GM21367 (cell line): Measurements from ENCODE around the gene KCNK5.

Experiments used
- ATAC-seq: cut with Tn5 transposase; IDR thresholded peaks from one replicate; pipeline ENCODE4 v1.9.1; 2021; ENCODE audit not compliant: unreplicated experiment

KCNK5 gene

GRCh38 chr6:39178235-39178634, 51.0 kb downstream of the KCNK5 start:
- no peak for ATAC-seq

- ATAC-seq = no peak
Observed at GRCh38 chr6:39177130-39177529, 52.1 kb downstream of the KCNK5 start.

GRCh38 chr6:39173270-39173669, 56.0 kb downstream of the KCNK5 start:
- no peak for ATAC-seq

GRCh38 chr6:39172377-39172757, 56.9 kb downstream of the KCNK5 start:
- ATAC-seq = no peak

- no peak for ATAC-seq
Observed at GRCh38 chr6:39171489-39172376, 57.5 kb downstream of the KCNK5 start.

GRCh38 chr6:39170860-39171259, 58.4 kb downstream of the KCNK5 start:
- no peak for ATAC-seq

GRCh38 chr6:39170389-39170788, 58.9 kb downstream of the KCNK5 start:
- no peak for ATAC-seq

GRCh38 chr6:39169448-39170344, 59.6 kb downstream of the KCNK5 start:
- no peak for ATAC-seq

- no peak for ATAC-seq
Observed at GRCh38 chr6:39167866-39168625, 61.2 kb downstream of the KCNK5 start.

GRCh38 chr6:39167321-39167720, 62.0 kb downstream of the KCNK5 start:
- no peak for ATAC-seq

GRCh38 chr6:39166912-39167290, 62.4 kb downstream of the KCNK5 start:
- no peak for ATAC-seq

- ATAC-seq = no peak
Observed at GRCh38 chr6:39166189-39166911, 62.9 kb downstream of the KCNK5 start.

GRCh38 chr6:39157511-39157910, 71.8 kb downstream of the KCNK5 start:
- no peak for ATAC-seq

- ATAC-seq = no peak
Observed at GRCh38 chr6:39156801-39157200, 72.5 kb downstream of the KCNK5 start.

- no peak for ATAC-seq
Observed at GRCh38 chr6:39154705-39155104, 74.6 kb downstream of the KCNK5 start.

- no peak for ATAC-seq
Observed at GRCh38 chr6:39153766-39154397, 75.4 kb downstream of the KCNK5 start.

- no peak for ATAC-seq
Observed at GRCh38 chr6:39152262-39152661, 77.0 kb downstream of the KCNK5 start.

GRCh38 chr6:39151211-39151610, 78.1 kb downstream of the KCNK5 start:
- ATAC-seq = no peak

GRCh38 chr6:39144481-39145173, 84.6 kb downstream of the KCNK5 start:
- ATAC-seq = no peak
